Mesothelial cell of epicardium (in vitro differentiated cells): ENCODE measurements around the gene ADCY2. TPM values are rescaled to one million over a fixed set of nuclear protein-coding genes. Genes with fewer than 3 reads are reported as not detected.

Source experiments
- DNase-seq, 2 experiments: peaks; one replicate each; pipeline ENCODE4 v3.0.0; 2021; ENCODE audit warnings: low spot score in 2 of 2; ENCODE audit not compliant: unreplicated experiment in 2 of 2
- H3K27ac Mint-ChIP-seq: 2 replicates; pipeline ENCODE4 v1.8.0; 2021; ENCODE audit warnings: mixed read lengths
- H3K27me3 Mint-ChIP-seq: 2 replicates; pipeline ENCODE4 v1.8.0; 2021; ENCODE audit warnings: low read depth, mixed read lengths
- H3K36me3 Mint-ChIP-seq: 2 replicates; pipeline ENCODE4 v1.8.0; 2021; ENCODE audit warnings: mixed read lengths
- H3K4me1 Mint-ChIP-seq: 2 replicates; pipeline ENCODE4 v1.8.0; 2021; ENCODE audit warnings: mixed read lengths
- H3K4me3 Mint-ChIP-seq: 2 replicates; pipeline ENCODE4 v1.8.0; 2021; ENCODE audit warnings: mild to moderate bottlenecking, moderate library complexity, mixed read lengths
- H3K9me3 Mint-ChIP-seq: 2 replicates; pipeline ENCODE4 v1.8.0; 2021; ENCODE audit warnings: mixed read lengths
- CTCF ChIP-seq: fragments of 200-600 bp; sonication (generic); IDR thresholded peaks from one replicate; pipeline ENCODE4 v1.5.0; 2021; ENCODE audit warnings: antibody characterized with exemption; ENCODE audit not compliant: unreplicated experiment
- total RNA-seq: library from RNA; stranded (reverse); gene quantifications from 3 replicates; pipeline ENCODE4 v1.2.1, GENCODE V29; 2021

ADCY2 gene
- total RNA-seq, 1 donor from 2014 or later, result 3.0 TPM

- no peak for DNase-seq
- H3K4me3 Mint-ChIP-seq, result no peak overlapping the region
- no peaks in the 10 kb centered on the region for H3K36me3 Mint-ChIP-seq
- no peaks in the 10 kb centered on the region for H3K9me3 Mint-ChIP-seq
- no peaks in the 10 kb centered on the region for H3K4me1 Mint-ChIP-seq
- H3K27me3 Mint-ChIP-seq, result peaks cover 26% of the 10 kb centered on the region
- TF ChIP-seq CTCF, result no peak
- no peak overlapping the region for H3K27ac Mint-ChIP-seq
These were observed 380.5 kb downstream of the ADCY2 start for GRCh38 chr5:7776442-7776841.

- H3K27me3 Mint-ChIP-seq, result peaks cover 41% of the 10 kb centered on the region
- H3K27ac Mint-ChIP-seq, result no peak overlapping the region
These were observed 383.4 kb downstream of the ADCY2 start for GRCh38 chr5:7779019-7780005.

GRCh38 chr5:7781899-7782298 lies 386.0 kb downstream of the ADCY2 start:
- DNase-seq, result no peak
- Mint-ChIP-seq H3K4me1 (no peaks in the 10 kb centered on the region), H3K27me3 (peaks cover 47% of the 10 kb centered on the region), H3K4me3 (no peak overlapping the region), H3K9me3 (no peaks in the 10 kb centered on the region), H3K27ac (no peak overlapping the region), H3K36me3 (no peaks in the 10 kb centered on the region)
- TF ChIP-seq CTCF, result no peak

More at GRCh38 chr5:7779019-7780005, 383.4 kb downstream of the ADCY2 start:
- TF ChIP-seq CTCF, result no peak
- Mint-ChIP-seq H3K4me1 (no peaks in the 10 kb centered on the region), H3K4me3 (no peak overlapping the region), H3K36me3 (no peaks in the 10 kb centered on the region), H3K9me3 (no peaks in the 10 kb centered on the region)
- no peak for DNase-seq

GRCh38 chr5:7784683-7785380 lies 388.9 kb downstream of the ADCY2 start:
- Mint-ChIP-seq H3K4me3 (no peak overlapping the region), H3K4me1 (no peaks in the 10 kb centered on the region), H3K27ac (no peak overlapping the region), H3K36me3 (no peaks in the 10 kb centered on the region), H3K27me3 (peaks cover 34% of the 10 kb centered on the region), H3K9me3 (no peaks in the 10 kb centered on the region)
- no peak for DNase-seq
- no peak for TF ChIP-seq CTCF

GRCh38 chr5:7787770-7788169 lies 391.8 kb downstream of the ADCY2 start:
- H3K27ac Mint-ChIP-seq, result no peak overlapping the region
- no peak overlapping the region for H3K4me3 Mint-ChIP-seq
- peaks cover 10% of the 10 kb centered on the region for H3K27me3 Mint-ChIP-seq
- no peaks in the 10 kb centered on the region for H3K9me3 Mint-ChIP-seq
- TF ChIP-seq CTCF, result no peak
- no peaks in the 10 kb centered on the region for H3K4me1 Mint-ChIP-seq
- no peaks in the 10 kb centered on the region for H3K36me3 Mint-ChIP-seq
- no peak for DNase-seq
